HTR-8/SVneo (cell line): Measurements from ENCODE around the gene CCDC71.

Experiments used
- DNase-seq: peaks from one replicate; pipeline ENCODE4 v3.0.0; 2011; ENCODE audit warnings: low spot score, mixed read lengths; ENCODE audit not compliant: insufficient read length
- FAIRE-seq: peaks from 2 replicates; lab custom pipeline; 2011; peaks lifted over from hg19 to GRCh38; lab: Jason Lieb, UNC

The CCDC71 gene

GRCh38 chr3:49171119-49171774, 5.1 kb upstream of the CCDC71 start, which contains the start of gene KLHDC8B:
Gene KLHDC8B (plus strand): TSS chr3:49171598. CDS start chr3:49172770, 1,172 bp downstream.
- FAIRE-seq (peak; percentile 98), DNase-seq (peak; percentile 85)

GRCh38 chr3:49170744-49171118, 4.6 kb upstream of the CCDC71 start:
- FAIRE-seq (no peak), DNase-seq (no peak)

- peak; percentile 13 for FAIRE-seq
- DNase-seq = no peak
These were observed 823 bp upstream of the CCDC71 start for GRCh38 chr3:49166752-49167556.

- no peak for DNase-seq
- no peak for FAIRE-seq
These were observed 979 bp downstream of the CCDC71 start for GRCh38 chr3:49164983-49165720.

- DNase-seq = no peak
- no peak for FAIRE-seq
These were observed 2.5 kb downstream of the CCDC71 start for GRCh38 chr3:49163609-49164008.

GRCh38 chr3:49162751-49163419, 3.2 kb downstream of the CCDC71 start:
- FAIRE-seq (no peak), DNase-seq (no peak)

- no peak for FAIRE-seq
- no peak for DNase-seq
These were observed 4.2 kb downstream of the CCDC71 start for GRCh38 chr3:49161808-49162530.

GRCh38 chr3:49161197-49161596, 4.9 kb downstream of the CCDC71 start:
- DNase-seq (no peak), FAIRE-seq (no peak)

GRCh38 chr3:49158792-49159191, 7.3 kb downstream of the CCDC71 start:
- DNase-seq (no peak), FAIRE-seq (no peak)

- FAIRE-seq (no peak), DNase-seq (no peak)
These were observed 7.9 kb downstream of the CCDC71 start for GRCh38 chr3:49158103-49158709.

GRCh38 chr3:49157289-49157688, 8.8 kb downstream of the CCDC71 start:
- DNase-seq = no peak
- FAIRE-seq = peak; percentile 77

- no peak for DNase-seq
- no peak for FAIRE-seq
These were observed 12.7 kb downstream of the CCDC71 start for GRCh38 chr3:49153349-49153912.

GRCh38 chr3:49151610-49152009, 14.5 kb downstream of the CCDC71 start:
- FAIRE-seq (no peak), DNase-seq (no peak)

GRCh38 chr3:49148159-49148558, 18.0 kb downstream of the CCDC71 start:
- FAIRE-seq (no peak), DNase-seq (no peak)

- DNase-seq = no peak
- no peak for FAIRE-seq
These were observed 26.1 kb downstream of the CCDC71 start for GRCh38 chr3:49140080-49140479.

GRCh38 chr3:49135499-49135898, 30.6 kb downstream of the CCDC71 start:
- DNase-seq = no peak
- no peak for FAIRE-seq

- DNase-seq (peak; percentile 33), FAIRE-seq (peak; percentile 71)
These were observed 31.5 kb downstream of the CCDC71 start for GRCh38 chr3:49134471-49135265.

- FAIRE-seq (peak; percentile 4), DNase-seq (peak; percentile 92)
These were observed 32.7 kb downstream of the CCDC71 start for GRCh38 chr3:49133226-49133951.
